A375 (cell line): ENCODE results near the gene TBRG4. TPM values are rescaled to one million over a fixed set of nuclear protein-coding genes. Genes with fewer than 3 reads are reported as not detected.
A peak's percentile ranks its signal among the peaks of the same experiment; 100 is the strongest.

Experiments used
- small RNA-seq: library from RNA; depleted of rRNA; stranded (forward); fragments of <200 nt; gene quantifications from one replicate; pipeline ENCODE3, GENCODE V24; 2014
- total RNA-seq: library from RNA; depleted of rRNA; stranded (reverse); fragments of >200 nt; shearing (Covaris generic); gene quantifications from 2 replicates; pipeline ENCODE4 v1.2.3, GENCODE V29; 2014; rRNA removed

TBRG4 gene
- 116 and 139 TPM in 2 replicates for total RNA-seq

GRCh38 chr7:45111298-45112223, at the start of gene TBRG4:
Gene TBRG4 (minus strand): TSS chr7:45111697. CDS start chr7:45109237, 2,460 bp downstream.

GRCh38 chr7:45157653-45158401, 46.3 kb upstream of the TBRG4 start, which contains the start of gene RAMP3:
Gene RAMP3 (plus strand): TSS chr7:45157791. CDS start chr7:45157829, 38 bp downstream.

GRCh38 chr7:45088821-45089340, 22.6 kb downstream of the TBRG4 start, which contains the start of gene NACAD:
Gene NACAD (minus strand): TSS chr7:45088969. CDS start chr7:45088894, 75 bp downstream.

Small RNAs within 50 kb of the gene (small RNA-seq; reads per million reads assigned to genes)
- 2.8 reads per million, percentile 79 among the genes with 10 or more reads in this experiment for gene SNORA5A
- gene SNORA5B: not detected
- 11.3 reads per million, percentile 89 among the genes with 10 or more reads in this experiment for gene SNORA5C

Other genes with a start within 250 kb of the TBRG4 start
- gene PURB, start 226.2 kb downstream of the TBRG4 start, total RNA-seq: 12.3 and 13.8 TPM in 2 replicates
- 0.08 and 0.13 TPM in 2 replicates for gene MYO1G, start 132.7 kb downstream of the TBRG4 start, total RNA-seq
- 22.9 and 29.8 TPM in 2 replicates for gene CCM2, start 111.5 kb downstream of the TBRG4 start, total RNA-seq
- gene NACAD, start 22.7 kb downstream of the TBRG4 start, total RNA-seq: 0.41 and 0.45 TPM in 2 replicates
- gene RAMP3, start 46.1 kb upstream of the TBRG4 start, total RNA-seq: not detected in 2 replicates